B cell (primary cell): ENCODE measurements around the gene DOCK8. TPM values are rescaled to one million over a fixed set of nuclear protein-coding genes. Genes with fewer than 3 reads are reported as not detected.

Experiments used
- ATAC-seq: fragments of 200-7000 bp; cut with Tn5 transposase; one replicate; pipeline ENCODE4 v1.10.0; 2021; ENCODE audit warnings: low read depth, mild to moderate bottlenecking, moderate number of reproducible peaks, moderate library complexity
- CTCF ChIA-PET: fragments of 350-600 bp; sonication (Branson Sonifier 250); formaldehyde crosslinking; loops from one replicate; lab custom pipeline; 2021; ENCODE audit warnings: antibody characterized with exemption, inconsistent platforms; lab: Charles Lee
- POLR2A ChIA-PET: fragments of 350-600 bp; sonication (Branson Sonifier 250); formaldehyde crosslinking; loops from one replicate; lab custom pipeline; 2021; ENCODE audit warnings: antibody characterized with exemption; lab: Charles Lee
- DNase-seq: peaks from one replicate; pipeline ENCODE4 v3.0.0; 2013
- H2AFZ ChIP-seq: 2 replicates; pipeline ENCODE4 v1.6.1; 2012; ENCODE audit warnings: mild to moderate bottlenecking, low read depth, low read length; ENCODE audit not compliant: insufficient read depth, poor library complexity, severe bottlenecking
- H3K27ac ChIP-seq, 2 donors: 1 replicate in 1 of 2; 2 replicates in 1 of 2; pipeline ENCODE4 v1.5.1; 2012 to 2013; ENCODE audit warnings: low read length in 2 of 2, mild to moderate bottlenecking in 2 of 2, moderate library complexity in 1 of 2
- H3K27me3 ChIP-seq, 4 experiments: fragments of 200-600 bp in 1 of 4; sonication (generic) in 1 of 4; replicated peaks in 1 of 4; 1 replicate in 2 of 4; 2 replicates in 2 of 4; pipeline versions ENCODE4 v1.6.1 to v1.7.0; 2013 to 2016; ENCODE audit warnings: low read length in 3 of 4, mild to moderate bottlenecking in 2 of 4, mixed read lengths in 1 of 4, moderate library complexity in 1 of 4; ENCODE audit not compliant: insufficient read depth in 4 of 4, control insufficient read depth in 3 of 4; ENCODE audit errors: control extremely low read depth in 1 of 4
- H3K36me3 ChIP-seq, 2 experiments: replicated peaks in 1 of 2; 1 replicate in 1 of 2; 2 replicates in 1 of 2; pipeline versions ENCODE4 v1.6.1 to v1.7.1; 2013; ENCODE audit warnings: low read length in 1 of 2; ENCODE audit not compliant: insufficient read depth in 2 of 2, control insufficient read depth in 1 of 2; ENCODE audit errors: control extremely low read depth in 1 of 2, extremely low read depth in 1 of 2
- H3K4me1 ChIP-seq, 2 donors: fragments of 200-600 bp in 1 of 2; sonication (generic) in 1 of 2; 1 replicate in 1 of 2; 2 replicates in 1 of 2; pipeline versions ENCODE4 v1.5.1 to v1.6.1; 2013 to 2017; ENCODE audit warnings: low read length in 2 of 2; ENCODE audit not compliant: control insufficient read depth in 2 of 2, insufficient read depth in 2 of 2
- H3K4me2 ChIP-seq: replicated peaks from 2 replicates; pipeline ENCODE3; 2012; ENCODE audit warnings: mild to moderate bottlenecking, low read depth, low read length; ENCODE audit not compliant: poor library complexity, severe bottlenecking
- H3K4me3 ChIP-seq, 5 experiments: fragments of 200-600 bp in 1 of 5; sonication (generic) in 1 of 5; 1 replicate in 3 of 5; 2 replicates in 2 of 5; pipeline versions ENCODE4 v1.5.1 to v1.7.0; 2011 to 2016; ENCODE audit warnings: low read length in 4 of 5, mild to moderate bottlenecking in 4 of 5, low read depth in 2 of 5, control low read depth in 1 of 5, moderate library complexity in 1 of 5; ENCODE audit not compliant: insufficient read depth in 1 of 5; ENCODE audit errors: control extremely low read depth in 1 of 5, extremely low read depth in 1 of 5
- H3K79me2 ChIP-seq: fragments of 200-600 bp; sonication (generic); one replicate; pipeline ENCODE4 v1.6.0; 2016; ENCODE audit warnings: low read length; ENCODE audit not compliant: control insufficient read depth, insufficient read depth
- H3K9ac ChIP-seq: fragments of 200-600 bp; sonication (generic); 2 replicates; pipeline ENCODE4 v1.6.1; 2017; ENCODE audit warnings: mild to moderate bottlenecking, low read length, moderate library complexity
- H3K9me3 ChIP-seq, 3 donors: one replicate each; pipeline versions ENCODE4 v1.6.1 to v1.7.1; 2013; ENCODE audit warnings: low read length in 2 of 3; ENCODE audit not compliant: control insufficient read depth in 2 of 3, insufficient read depth in 1 of 3; ENCODE audit errors: control extremely low read depth in 1 of 3
- H4K20me1 ChIP-seq: 2 replicates; pipeline ENCODE4 v1.6.0; 2012; ENCODE audit warnings: mild to moderate bottlenecking, low read length; ENCODE audit not compliant: insufficient read depth, control insufficient read depth, poor library complexity, severe bottlenecking
- H3K27ac Mint-ChIP-seq: one replicate; pipeline ENCODE4 v1.8.0; 2021; ENCODE audit warnings: mixed read lengths
- H3K27me3 Mint-ChIP-seq: one replicate; pipeline ENCODE4 v1.8.0; 2021; ENCODE audit warnings: mixed read lengths
- H3K4me1 Mint-ChIP-seq: one replicate; pipeline ENCODE4 v1.8.0; 2021; ENCODE audit warnings: mixed read lengths
- H3K4me3 Mint-ChIP-seq: one replicate; pipeline ENCODE4 v1.8.0; 2021; ENCODE audit warnings: mixed read lengths
- H3K9me3 Mint-ChIP-seq: one replicate; pipeline ENCODE4 v1.8.0; 2022; ENCODE audit warnings: mixed read lengths; ENCODE audit not compliant: insufficient read depth
- CTCF ChIP-seq: fragments of 200-600 bp; IDR thresholded peaks from one replicate; pipeline ENCODE4 v1.8.0; 2022; ENCODE audit warnings: antibody characterized with exemption, mild to moderate bottlenecking
- EZH2 ChIP-seq: IDR thresholded peaks from 2 replicates; pipeline ENCODE4 v1.6.1; 2012; ENCODE audit warnings: borderline replicate concordance, low read depth, mild to moderate bottlenecking, moderate library complexity, low read length; ENCODE audit not compliant: insufficient read depth, poor library complexity, severe bottlenecking
- whole genome bisulfite sequencing: methylation state at CpG from one replicate; pipeline ENCODE4 v1.1.5; 2013; ENCODE audit warnings: missing lambda C conversion rate; ENCODE audit not compliant: insufficient coverage; 5-methylcytosine and 5-hydroxymethylcytosine counted together
- intact Hi-C: fragments of 100-400 bp; cut with micrococcal nuclease; formaldehyde crosslinking; loops from one replicate; pipeline ENCODE4 v1.10.0; 2022
- polyA plus RNA-seq: library from polyadenylated mRNA; depleted of rRNA; stranded (reverse); fragments of >200 nt; gene quantifications from 2 replicates; pipeline ENCODE4 v1.2.3, GENCODE V29; 2012
- total RNA-seq, 2 donors: library from RNA; stranded (reverse); fragments of 120-200 nt in 1 of 2; gene quantifications; 1 replicate in 1 of 2; 2 replicates in 1 of 2; pipeline versions ENCODE4 v1.2.3 to v1.2.4, GENCODE V29; 2013 to 2022

The DOCK8 gene
- total and polyA plus RNA-seq, 2 donors (not counting 1 experiment from before 2014, with no cell fraction given): 47.6 to 288 TPM

GRCh38 chr9:346111-346571 is 131.5 kb downstream of the DOCK8 start:
- WGBS: 79% methylated on average over 3 of the region's 8 CpGs
- no peak overlapping the region for H3K27ac ChIP-seq
- H3K4me1 ChIP-seq: peaks cover 6 to 9% of the 10 kb centered on the region in 2 donors
- TF ChIP-seq CTCF (no peak), EZH2 (no peak)
- no peaks in the 10 kb centered on the region for H3K9me3 Mint-ChIP-seq
- ATAC-seq: no peak
- H3K9ac ChIP-seq: no peak overlapping the region
- no peak overlapping the region for H3K4me3 Mint-ChIP-seq
- no peak for DNase-seq
- no peaks in the 10 kb centered on the region for H3K9me3 ChIP-seq
- ChIA-PET POLR2A (no interaction called here), CTCF (interaction anchor here (1.9 kb wide), 1 partner anchor 14 kb away, joined by 6 read pairs; no protein-coding TSS in a partner anchor)
- peaks cover 7 to 97% of the 10 kb centered on the region in 2 experiments for H3K36me3 ChIP-seq
- no peak overlapping the region for H3K4me2 ChIP-seq
- H2AFZ ChIP-seq: no peak overlapping the region
- intact Hi-C loops: no loop called here
- H3K4me1 Mint-ChIP-seq: peaks cover 11% of the 10 kb centered on the region
- H3K79me2 ChIP-seq: peaks cover 51% of the 10 kb centered on the region
- no peak overlapping the region for H3K4me3 ChIP-seq
- no peaks in the 10 kb centered on the region for H3K27me3 Mint-ChIP-seq
- H3K27me3 ChIP-seq: no peaks in the 10 kb centered on the region
- no peak overlapping the region for H3K27ac Mint-ChIP-seq
- H4K20me1 ChIP-seq: peaks cover 48% of the 10 kb centered on the region

DNA sequence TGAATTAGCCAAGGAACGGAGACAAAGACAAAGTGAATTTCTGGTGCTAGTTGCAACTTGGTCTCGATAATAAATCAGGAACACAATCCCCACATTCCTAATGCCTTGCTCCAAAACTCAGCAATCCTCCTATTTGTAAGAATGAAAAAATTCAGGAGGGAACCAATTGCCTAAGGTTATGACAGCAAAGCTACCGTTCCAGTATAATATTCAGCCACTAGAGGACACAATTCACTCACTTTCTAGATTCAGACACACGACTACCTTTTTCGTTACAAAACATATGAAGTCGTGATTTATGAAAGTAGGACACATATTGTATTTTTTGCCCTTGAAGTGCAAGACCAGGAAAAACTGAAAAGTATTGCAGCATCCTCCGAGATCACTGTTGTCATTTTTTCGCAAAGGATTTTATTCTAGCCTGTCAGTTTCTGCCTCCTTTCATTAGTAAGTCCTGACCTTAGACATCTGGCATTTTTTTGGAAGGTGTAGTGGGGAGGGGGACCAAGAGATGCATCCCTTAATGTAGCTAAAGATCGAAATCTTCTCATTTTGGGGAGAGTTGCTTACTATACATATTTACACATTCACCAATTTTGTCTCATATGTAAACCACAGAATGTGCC is 133.1 kb downstream of the DOCK8 start:
- no peak for TF ChIP-seq EZH2
- no peak for TF ChIP-seq CTCF
- Histone ChIP-seq H3K9me3 (no peaks in the 10 kb centered on the region), H4K20me1 (peaks cover 56% of the 10 kb centered on the region), H3K27me3 (no peaks in the 10 kb centered on the region), H2AFZ (no peak overlapping the region), H3K4me1 (peaks cover 6 to 9% of the 10 kb centered on the region in 2 donors), H3K79me2 (peaks cover 62% of the 10 kb centered on the region), H3K4me2 (no peak overlapping the region), H3K9ac (no peak overlapping the region), H3K36me3 (peaks cover 7 to 97% of the 10 kb centered on the region in 2 experiments), H3K4me3 (no peak overlapping the region), H3K27ac (no peak overlapping the region)
- intact Hi-C loops: no loop called here
- ChIA-PET POLR2A (no interaction called here), CTCF (interaction anchor here (1.9 kb wide), 1 partner anchor 13 kb away, joined by 6 read pairs; no protein-coding TSS in a partner anchor)
- Mint-ChIP-seq H3K9me3 (no peaks in the 10 kb centered on the region), H3K4me1 (peaks cover 11% of the 10 kb centered on the region), H3K4me3 (no peak overlapping the region), H3K27ac (no peak overlapping the region), H3K27me3 (no peaks in the 10 kb centered on the region)
- DNase-seq (no peak), ATAC-seq (no peak)
- 76% methylated on average over 3 of the region's 9 CpGs for WGBS
